ENCODE data around the gene SORCS2.

GRCh38 chr4:7659429-7660175 lies 467.3 kb downstream of the SORCS2 start:
- no peak for TF ChIP-seq POLR2A (IDR thresholded peaks at IDR 0.05; ENCODE audit: low read length)
- no peak for TF ChIP-seq GATA1 (IDR thresholded peaks at IDR 0.05; ENCODE audit: low read depth, low read length)
